Smooth muscle cell of trachea (primary cell): ENCODE data around the gene ETV4. TPM values are rescaled to one million over a fixed set of nuclear protein-coding genes. Genes with fewer than 3 reads are reported as not detected.

Experiments
- total RNA-seq: library from RNA; depleted of rRNA; stranded (reverse); fragments of >200 nt; gene quantifications from 2 replicates; pipeline ENCODE4 v1.2.1, GENCODE V29; 2014

Gene ETV4
- total RNA-seq, result 1.2 and 1.5 TPM in 2 replicates

GRCh38 chr17:43546319-43547188 is at the start of gene ETV4:
Gene ETV4, minus strand, starts transcription at chr17:43546340. Its CDS starts 723 bp downstream, at chr17:43545617.

DNA sequence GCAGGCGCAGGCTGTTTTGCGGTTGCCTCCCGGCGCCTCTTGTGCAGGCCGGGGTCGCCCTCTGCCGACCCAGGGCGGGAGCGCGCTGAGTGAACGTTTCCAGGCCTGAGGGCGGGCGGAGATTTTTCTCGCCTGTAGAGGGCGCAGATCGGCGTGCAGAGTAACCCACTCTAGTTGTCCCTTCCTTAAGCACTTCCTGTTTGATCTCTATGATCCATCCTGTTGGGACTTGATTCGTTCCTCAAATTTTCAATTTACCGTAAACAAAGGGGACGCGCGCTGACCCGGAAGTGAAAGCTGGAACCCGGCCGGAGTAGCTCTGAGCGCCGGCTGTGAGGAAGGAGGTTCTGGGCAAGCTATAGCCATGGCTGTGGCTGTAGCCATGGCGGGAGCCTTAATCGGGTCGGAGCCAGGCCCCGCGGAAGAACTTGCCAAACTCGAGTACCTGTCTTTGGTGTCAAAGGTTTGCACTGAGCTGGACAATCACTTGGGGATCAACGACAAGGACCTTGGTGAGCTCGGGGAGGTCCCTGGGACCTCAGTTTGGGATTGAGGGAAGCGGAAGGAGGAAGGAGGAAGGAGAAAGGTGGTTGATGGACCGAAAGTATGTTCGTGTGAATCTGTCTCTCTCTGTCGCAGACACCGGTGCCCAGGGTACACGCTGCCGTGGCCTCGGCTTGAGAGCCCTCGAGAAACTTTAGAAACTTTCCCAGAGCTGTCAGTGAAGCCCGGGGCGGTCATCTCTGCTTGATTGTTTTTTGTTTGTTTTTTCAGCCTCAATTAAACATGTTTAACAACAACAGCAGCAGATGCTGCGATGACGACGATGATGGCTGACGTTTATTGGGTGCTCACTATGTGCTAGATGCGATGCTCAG is 62.2 kb downstream of the ETV4 start, which contains the start of gene DHX8:
TSS of gene DHX8 (plus strand) at position 302 of the 878 bp plus-strand sequence. CDS start at position 365, 63 bp downstream.

Other genes with a start within 250 kb of the ETV4 start
- 19.6 and 27.0 TPM in 2 replicates for gene ARL4D, start 147.3 kb downstream of the ETV4 start, total RNA-seq
- 40.5 and 47.6 TPM in 2 replicates for gene DHX8, start 62.4 kb downstream of the ETV4 start, total RNA-seq
- gene MEOX1, start 115.6 kb upstream of the ETV4 start, total RNA-seq, result not detected in 2 replicates
- not detected in 2 replicates for gene SOST, start 212.5 kb upstream of the ETV4 start, total RNA-seq
- gene DUSP3, start 232.6 kb upstream of the ETV4 start, total RNA-seq, result 47.4 and 64.0 TPM in 2 replicates
- under 0.01 TPM in 1 of 2 replicates, not detected in the other for gene CFAP97D1, start 234.1 kb upstream of the ETV4 start, total RNA-seq